ENCODE measurements around the gene GNB2. TPM values are rescaled to one million over a fixed set of nuclear protein-coding genes. Genes with fewer than 3 reads are reported as not detected.
"Not testable (repeated sequence)": the region's sequence is repeated elsewhere in the genome, so short reads cannot be mapped to it uniquely, and the experiment has no call there.

GNB2 gene
- total RNA-seq, 2 donors from 2014 or later: 176 to 255 TPM

- peaks cover 0 to 10% of the 10 kb centered on the region in 2 donors for H3K4me1 ChIP-seq (ENCODE audit: control insufficient read depth in 1 of 2, low read depth in 2 of 2)
- DNase-seq (ENCODE audit: low spot score) (no peak), ATAC-seq (ENCODE audit: insufficient number of reproducible peaks, low FRiP score, low read depth) (no peak)
- H3K36me3 ChIP-seq: no peaks in the 10 kb centered on the region
- no peak overlapping the region for H3K4me3 ChIP-seq
- peaks cover 5% of the 10 kb centered on the region for H3K27me3 ChIP-seq (replicated peaks; ENCODE audit: insufficient read depth)
- H3K27ac ChIP-seq: no peak overlapping the region
- H3K9me3 ChIP-seq: no peaks in the 10 kb centered on the region
- no peak for TF ChIP-seq CTCF (IDR thresholded peaks at IDR 0.05)
Observed at GRCh38 chr7:100723732-100724275, 50.3 kb downstream of the GNB2 start.

GRCh38 chr7:100724364-100724763 is 50.8 kb downstream of the GNB2 start:
- H3K27me3 ChIP-seq (replicated peaks; ENCODE audit: insufficient read depth); DNase-seq (ENCODE audit: low spot score); ATAC-seq (ENCODE audit: insufficient number of reproducible peaks, low FRiP score, low read depth); H3K27ac ChIP-seq; H3K4me3 ChIP-seq; H3K36me3 ChIP-seq; H3K9me3 ChIP-seq: not testable (repeated sequence)
- H3K4me1 ChIP-seq (ENCODE audit: control insufficient read depth in 1 of 2, low read depth in 2 of 2): peaks cover 0 to 10% of the 10 kb centered on the region in 2 donors

GRCh38 chr7:100726996-100727761 is 53.6 kb downstream of the GNB2 start:
- DNase-seq (ENCODE audit: low spot score): no peak
- Histone ChIP-seq H3K4me3 (no peak overlapping the region), H3K27me3 (replicated peaks; ENCODE audit: insufficient read depth) (no peaks in the 10 kb centered on the region), H3K9me3 (no peaks in the 10 kb centered on the region), H3K36me3 (no peaks in the 10 kb centered on the region), H3K4me1 (ENCODE audit: control insufficient read depth in 1 of 2, low read depth in 2 of 2) (no peaks in the 10 kb centered on the region), H3K27ac (no peak overlapping the region)
- no peak for TF ChIP-seq CTCF (IDR thresholded peaks at IDR 0.05)
- ATAC-seq (ENCODE audit: insufficient number of reproducible peaks, low FRiP score, low read depth): no peak

DNA sequence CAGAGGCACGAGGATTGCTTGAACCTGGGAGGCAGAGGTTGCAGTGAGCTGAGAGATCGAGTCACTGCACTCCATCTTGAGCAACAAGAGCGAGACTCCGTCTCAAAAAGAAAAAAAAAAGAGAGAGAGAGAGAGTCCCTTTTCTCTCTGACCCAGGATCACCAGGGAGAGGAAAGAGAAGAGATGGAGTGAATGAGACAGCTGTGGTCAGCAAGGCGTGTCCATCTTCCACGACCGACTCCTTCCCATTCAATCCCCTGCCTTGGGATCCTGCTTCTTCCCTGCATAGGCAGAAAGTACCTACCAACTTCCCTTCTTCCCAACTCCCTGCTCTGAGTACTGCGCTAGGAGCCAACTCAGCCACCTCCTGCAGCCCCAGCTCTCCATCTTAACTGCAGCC is 54.7 kb downstream of the GNB2 start:
- Histone ChIP-seq H3K9me3 (no peaks in the 10 kb centered on the region), H3K4me3 (no peak overlapping the region), H3K27ac (no peak overlapping the region), H3K4me1 (ENCODE audit: control insufficient read depth in 1 of 2, low read depth in 2 of 2) (no peaks in the 10 kb centered on the region), H3K36me3 (no peaks in the 10 kb centered on the region), H3K27me3 (replicated peaks; ENCODE audit: insufficient read depth) (no peaks in the 10 kb centered on the region)
- TF ChIP-seq CTCF (IDR thresholded peaks at IDR 0.05): no peak
- DNase-seq (ENCODE audit: low spot score) (no peak), ATAC-seq (ENCODE audit: insufficient number of reproducible peaks, low FRiP score, low read depth) (no peak)

Other genes starting within 250 kb of the GNB2 start
- 1 to 10 TPM; 3.1 to 3.5 TPM for gene ZCWPW1, start 245.0 kb upstream of the GNB2 start, total RNA-seq
- 10 to 100 TPM; 27.2 to 27.8 TPM for gene MEPCE, start 243.9 kb upstream of the GNB2 start, total RNA-seq
- 10 to 100 TPM; 29.5 to 54.7 TPM for gene PPP1R35, start 237.2 kb upstream of the GNB2 start, total RNA-seq
- not detected for gene SPACDR, start 209.5 kb upstream of the GNB2 start, total RNA-seq
- gene TSC22D4, start 194.5 kb upstream of the GNB2 start, total RNA-seq: 10 to 100 TPM; 25.7 to 45.5 TPM
- gene NYAP1, start 189.8 kb upstream of the GNB2 start, total RNA-seq: under 1 TPM; 0.92 to 0.95 TPM
- 10 to 100 TPM; 39.4 to 51.6 TPM for gene AGFG2, start 134.5 kb upstream of the GNB2 start, total RNA-seq
- 1 to 10 TPM in 1 of 2 donors, under 1 TPM in 1; 0.81 to 1.1 TPM for gene SAP25, start 99.8 kb upstream of the GNB2 start, total RNA-seq
- gene LRCH4, start 87.6 kb upstream of the GNB2 start, total RNA-seq: 100 to 1,000 TPM in 1 of 2 donors, 10 to 100 TPM in 1; 99.8 to 131 TPM
- gene FBXO24, start 87.4 kb upstream of the GNB2 start, total RNA-seq: not detected
- gene PCOLCE, start 71.4 kb upstream of the GNB2 start, total RNA-seq: 100 to 1,000 TPM; 130 to 140 TPM
- gene MOSPD3, start 61.2 kb upstream of the GNB2 start, total RNA-seq: 10 to 100 TPM in 1 of 2 donors, 1 to 10 TPM in 1; 9.2 to 29.6 TPM
- gene TFR2, start 32.2 kb upstream of the GNB2 start, total RNA-seq: 1 to 10 TPM in 1 of 2 donors, under 1 TPM in 1; 0.35 to 1.9 TPM
- not detected for gene ACTL6B, start 17.3 kb upstream of the GNB2 start, total RNA-seq
- gene GIGYF1, start 20.5 kb downstream of the GNB2 start, total RNA-seq: 10 to 100 TPM; 35.7 to 40.7 TPM
- 10 to 100 TPM; 19.6 to 21.0 TPM for gene POP7, start 32.4 kb downstream of the GNB2 start, total RNA-seq
- not detected for gene EPO, start 46.7 kb downstream of the GNB2 start, total RNA-seq
- gene ZAN, start 59.9 kb downstream of the GNB2 start, total RNA-seq: not detected
- gene EPHB4, start 153.8 kb downstream of the GNB2 start, total RNA-seq: 10 to 100 TPM; 20.5 to 29.4 TPM
- gene SLC12A9, start 179.0 kb downstream of the GNB2 start, total RNA-seq: 10 to 100 TPM; 20.0 to 25.2 TPM
- 100 to 1,000 TPM in 1 of 2 donors, 10 to 100 TPM in 1; 71.9 to 103 TPM for gene TRIP6, start 193.6 kb downstream of the GNB2 start, total RNA-seq
- gene SRRT, start 201.4 kb downstream of the GNB2 start, total RNA-seq: 100 to 1,000 TPM; 109 TPM
- gene UFSP1, start 216.0 kb downstream of the GNB2 start, total RNA-seq: 1 to 10 TPM; 2.7 to 4.1 TPM
- gene ACHE, start 222.1 kb downstream of the GNB2 start, total RNA-seq: 1 to 10 TPM; 3.7 to 5.1 TPM